ENCODE measurements around the gene TXNDC15. TPM values are rescaled to one million over a fixed set of nuclear protein-coding genes. Genes with fewer than 3 reads are reported as not detected.

The TXNDC15 gene
- total and polyA plus RNA-seq, 2 of the 13 experiments (the other 11 are each of a cell fraction or from before 2014, with no cell fraction given), result 22.2 to 49.9 TPM

DNA sequence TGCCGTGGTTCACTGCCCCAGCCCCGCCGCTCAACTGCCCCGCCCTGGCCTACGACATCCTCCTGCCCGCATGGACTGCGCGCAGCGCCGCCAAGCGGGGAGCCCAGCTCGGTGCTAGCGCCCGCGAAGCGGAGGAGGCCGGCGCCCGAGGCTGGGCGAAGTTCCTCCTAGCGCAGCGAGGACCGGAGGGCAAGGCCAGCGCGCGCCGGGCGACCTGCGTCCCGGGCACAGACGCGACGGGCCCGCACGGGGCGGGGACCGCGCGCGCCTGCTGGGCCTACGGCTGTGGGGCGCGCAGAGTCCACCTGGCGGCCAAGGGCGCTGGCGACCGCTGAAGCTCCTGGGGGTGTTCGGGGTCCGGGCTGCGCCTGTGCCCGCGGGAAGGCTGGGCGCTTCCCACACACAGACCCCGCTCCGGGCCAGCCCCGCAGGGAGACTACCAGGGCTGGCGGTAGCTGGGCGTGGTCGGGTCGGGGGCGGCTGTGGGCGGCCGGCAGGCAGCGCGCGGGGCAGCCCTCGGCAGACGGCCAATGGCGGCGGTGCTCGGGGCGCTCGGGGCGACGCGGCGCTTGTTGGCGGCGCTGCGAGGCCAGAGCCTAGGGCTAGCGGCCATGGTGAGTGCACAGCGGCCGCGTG lies 30.6 kb downstream of the TXNDC15 start, which contains the start of gene PCBD2 (continued):
- TF ChIP-seq HIC2 (CRISPR knock-in tag; IDR thresholded peaks at IDR 0.05; ENCODE audit: low read depth) (peak; percentile 74; the same call in 1 of the 2 replicates), FOSL1 (CRISPR knock-in tag; IDR thresholded peaks at IDR 0.05; ENCODE audit: borderline replicate concordance) (no peak), ISL2 (CRISPR knock-in tag; IDR thresholded peaks at IDR 0.05) (peak; percentile 63; the same call in 1 of the 2 replicates), HOXA9 (CRISPR knock-in tag; IDR thresholded peaks at IDR 0.05; ENCODE audit: borderline replicate concordance) (peak; percentile 76; the same call in 1 of the 2 replicates), HDAC2 (CRISPR knock-in tag; IDR thresholded peaks at IDR 0.05) (peak; percentile 69; the same call in 1 of the 2 replicates), MBD4 (IDR thresholded peaks at IDR 0.05; ENCODE audit: borderline replicate concordance, low read length) (no peak), ZBTB49 (CRISPR knock-in tag; IDR thresholded peaks at IDR 0.05; ENCODE audit: borderline replicate concordance) (no peak), FOXK1 (CRISPR knock-in tag; IDR thresholded peaks at IDR 0.05; ENCODE audit: borderline replicate concordance, low read depth) (peak; percentile 42; the same call in 1 of the 2 replicates), ZNF691 (CRISPR knock-in tag; IDR thresholded peaks at IDR 0.05; ENCODE audit: borderline replicate concordance, low read depth) (0 out of 2 replicates have a peak, but pooled peaks have one; percentile 64), NFRKB (IDR thresholded peaks at IDR 0.05) (no peak), GTF3A (CRISPR knock-in tag; conservative IDR thresholded peaks at IDR 0.05) (no peak; the same call in 1 of the 2 replicates), PHF8 (CRISPR knock-in tag; IDR thresholded peaks at IDR 0.05) (peak; percentile 78), NFE2L1 (CRISPR knock-in tag; IDR thresholded peaks at IDR 0.05; ENCODE audit: borderline replicate concordance) (no peak), THYN1 (CRISPR knock-in tag; IDR thresholded peaks at IDR 0.05; ENCODE audit: borderline replicate concordance, low read depth) (no peak), JDP2 (CRISPR knock-in tag; IDR thresholded peaks at IDR 0.05; ENCODE audit: borderline replicate concordance) (no peak), ZNF17 (CRISPR knock-in tag; IDR thresholded peaks at IDR 0.05) (no peak), GFI1 (CRISPR knock-in tag; IDR thresholded peaks at IDR 0.05; ENCODE audit: borderline replicate concordance) (peak; percentile 76; the same call in 1 of the 2 replicates)
- TF ChIP-seq, protein P1, sequence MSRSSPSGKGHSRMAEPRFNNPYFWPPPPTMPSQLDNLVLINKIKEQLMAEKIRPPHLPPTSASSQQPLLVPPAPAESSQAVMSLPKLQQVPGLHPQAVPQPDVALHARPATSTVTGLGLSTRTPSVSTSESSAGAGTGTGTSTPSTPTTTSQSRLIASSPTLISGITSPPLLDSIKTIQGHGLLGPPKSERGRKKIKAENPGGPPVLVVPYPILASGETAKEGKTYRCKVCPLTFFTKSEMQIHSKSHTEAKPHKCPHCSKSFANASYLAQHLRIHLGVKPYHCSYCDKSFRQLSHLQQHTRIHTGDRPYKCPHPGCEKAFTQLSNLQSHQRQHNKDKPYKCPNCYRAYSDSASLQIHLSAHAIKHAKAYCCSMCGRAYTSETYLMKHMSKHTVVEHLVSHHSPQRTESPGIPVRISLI (CRISPR knock-in tag; IDR thresholded peaks at IDR 0.05; ENCODE audit: borderline replicate concordance), result no peak; the same call in 1 of the 2 replicates
- TF ChIP-seq, protein P2, sequence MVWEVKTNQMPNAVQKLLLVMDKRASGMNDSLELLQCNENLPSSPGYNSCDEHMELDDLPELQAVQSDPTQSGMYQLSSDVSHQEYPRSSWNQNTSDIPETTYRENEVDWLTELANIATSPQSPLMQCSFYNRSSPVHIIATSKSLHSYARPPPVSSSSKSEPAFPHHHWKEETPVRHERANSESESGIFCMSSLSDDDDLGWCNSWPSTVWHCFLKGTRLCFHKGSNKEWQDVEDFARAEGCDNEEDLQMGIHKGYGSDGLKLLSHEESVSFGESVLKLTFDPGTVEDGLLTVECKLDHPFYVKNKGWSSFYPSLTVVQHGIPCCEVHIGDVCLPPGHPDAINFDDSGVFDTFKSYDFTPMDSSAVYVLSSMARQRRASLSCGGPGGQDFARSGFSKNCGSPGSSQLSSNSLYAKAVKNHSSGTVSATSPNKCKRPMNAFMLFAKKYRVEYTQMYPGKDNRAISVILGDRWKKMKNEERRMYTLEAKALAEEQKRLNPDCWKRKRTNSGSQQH (CRISPR knock-in tag; IDR thresholded peaks at IDR 0.05; ENCODE audit: low read depth), result 0 out of 2 replicates have a peak, but pooled peaks have one; percentile 4
- TF ChIP-seq, protein P3, sequence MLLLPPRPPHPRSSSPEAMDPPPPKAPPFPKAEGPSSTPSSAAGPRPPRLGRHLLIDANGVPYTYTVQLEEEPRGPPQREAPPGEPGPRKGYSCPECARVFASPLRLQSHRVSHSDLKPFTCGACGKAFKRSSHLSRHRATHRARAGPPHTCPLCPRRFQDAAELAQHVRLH (CRISPR knock-in tag; IDR thresholded peaks at IDR 0.05; ENCODE audit: borderline replicate concordance, low read depth), result peak; percentile 70; the same call in 1 of the 2 replicates

Data from HepG2 (cell line).